Body of pancreas (tissue), 4 donors: ENCODE data around the gene MPDU1.
A peak's percentile ranks its signal among the peaks of the same experiment; 100 is the strongest.

ENCODE experiments used
- CTCF ChIP-seq, 7 experiments: fragments of 450-650 bp in 4 of 7; fragments of 200-600 bp in 3 of 7; sonication (generic) in 3 of 7; IDR thresholded peaks; one replicate each; pipeline ENCODE4 v1.5.1; 2016 to 2019; ENCODE audit warnings: antibody characterized with exemption in 7 of 7
- POLR2A ChIP-seq, 3 donors: fragments of 450-650 bp; IDR thresholded peaks; one replicate each; pipeline ENCODE4 v1.6.1; 2016; ENCODE audit warnings: antibody characterized with exemption in 3 of 3, mild to moderate bottlenecking in 2 of 3

- TF ChIP-seq CTCF (IDR thresholded peaks at IDR 0.05) = peak in 5 of 7 experiments; percentile 11 to 39 (median 26)
- TF ChIP-seq POLR2A (IDR thresholded peaks at IDR 0.05) = no peak
Measured at GRCh38 chr17:7586673-7587419, 3.2 kb downstream of the MPDU1 start.
